ENCODE data around the gene HCN2.

The HCN2 gene

GRCh38 chr19:658059-658839 lies 68.6 kb downstream of the HCN2 start:
- H3K27me3 ChIP-seq, result no peaks in the 10 kb centered on the region
- H3K4me2 ChIP-seq, result peak overlapping the region in 4 of 11 experiments; percentile 10 to 100 (median 98); a peak in 6 of 22 replicates
- no peak overlapping the region for H3K4me3 ChIP-seq
- H3K27ac ChIP-seq, result peak overlapping the region in 1 of 11 experiments; percentile 98; a peak in 2 of 22 replicates
- H3K9ac ChIP-seq, result peak overlapping the region; percentile 11 to 99 (median 94); a peak in 17 of 22 replicates
- peaks cover 89 to 97% (median 96%) of the 10 kb centered on the region in 11 experiments for H4K20me1 ChIP-seq
- peaks cover 23 to 55% (median 48%) of the 10 kb centered on the region in 10 experiments for H3K4me1 ChIP-seq
- TF ChIP-seq Cebpa-rat (IDR thresholded peaks at IDR 0.05), result no peak
- peaks cover 37 to 79% (median 59%) of the 10 kb centered on the region in 11 experiments for H3K36me3 ChIP-seq
- H3K9me3 ChIP-seq (replicated peaks in 1 of 11), result no peaks in the 10 kb centered on the region

GRCh38 chr19:658916-659839 lies 69.5 kb downstream of the HCN2 start:
- peak overlapping the region in 1 of 10 experiments; percentile 19; a peak in 1 of 20 replicates for H3K4me3 ChIP-seq
- no peaks in the 10 kb centered on the region for H3K27me3 ChIP-seq
- peaks cover 80 to 88% (median 87%) of the 10 kb centered on the region in 11 experiments for H4K20me1 ChIP-seq
- peaks cover 28 to 70% (median 50%) of the 10 kb centered on the region in 11 experiments for H3K36me3 ChIP-seq
- TF ChIP-seq Cebpa-rat (IDR thresholded peaks at IDR 0.05), result no peak
- peak overlapping the region in 6 of 11 experiments; percentile 21 to 98 (median 68); a peak in 11 of 22 replicates for H3K27ac ChIP-seq
- peaks cover 32 to 64% (median 57%) of the 10 kb centered on the region in 10 experiments for H3K4me1 ChIP-seq
- H3K9me3 ChIP-seq (replicated peaks in 1 of 11), result no peaks in the 10 kb centered on the region
- peak overlapping the region; percentile 33 to 99 (median 98); a peak in 15 of 22 replicates for H3K9ac ChIP-seq
- peak overlapping the region; percentile 93 to 100 (median 99); a peak in 21 of 22 replicates for H3K4me2 ChIP-seq

GRCh38 chr19:660793-661426 lies 71.2 kb downstream of the HCN2 start:
- H3K36me3 ChIP-seq, result peaks cover 28 to 52% (median 35%) of the 10 kb centered on the region in 11 experiments; a peak in 21 of 22 replicates
- H4K20me1 ChIP-seq, result peaks cover 62 to 71% (median 70%) of the 10 kb centered on the region in 11 experiments
- H3K4me2 ChIP-seq, result peak overlapping the region; percentile 93 to 100 (median 99)
- H3K9ac ChIP-seq, result peak overlapping the region; percentile 91 to 99 (median 98)
- peak overlapping the region; percentile 90 to 100 (median 100) for H3K4me3 ChIP-seq
- no peak for TF ChIP-seq Cebpa-rat (IDR thresholded peaks at IDR 0.05)
- H3K27me3 ChIP-seq, result no peaks in the 10 kb centered on the region
- H3K4me1 ChIP-seq, result peaks cover 44 to 81% (median 68%) of the 10 kb centered on the region in 10 experiments
- H3K9me3 ChIP-seq (replicated peaks in 1 of 11), result no peaks in the 10 kb centered on the region
- H3K27ac ChIP-seq, result peak overlapping the region; percentile 72 to 98 (median 95); a peak in 21 of 22 replicates

GRCh38 chr19:661427-662196 lies 71.9 kb downstream of the HCN2 start:
- no peak for TF ChIP-seq Cebpa-rat (IDR thresholded peaks at IDR 0.05)
- peak overlapping the region; percentile 91 to 99 (median 98) for H3K9ac ChIP-seq
- no peaks in the 10 kb centered on the region for H3K27me3 ChIP-seq
- peaks cover 55 to 64% (median 63%) of the 10 kb centered on the region in 11 experiments for H4K20me1 ChIP-seq
- peaks cover 22 to 46% (median 30%) of the 10 kb centered on the region in 11 experiments; a peak in 21 of 22 replicates for H3K36me3 ChIP-seq
- H3K9me3 ChIP-seq (replicated peaks in 1 of 11), result peaks cover 0 to 2% (median under 1%) of the 10 kb centered on the region in 11 experiments; a peak in 8 of 22 replicates
- H3K4me1 ChIP-seq, result peaks cover 44 to 78% (median 64%) of the 10 kb centered on the region in 10 experiments
- H3K4me3 ChIP-seq, result peak overlapping the region; percentile 90 to 100 (median 100)
- H3K4me2 ChIP-seq, result peak overlapping the region; percentile 93 to 100 (median 99)
- peak overlapping the region; percentile 72 to 98 (median 95); a peak in 21 of 22 replicates for H3K27ac ChIP-seq

GRCh38 chr19:662207-662961 lies 72.7 kb downstream of the HCN2 start:
- Histone ChIP-seq H4K20me1 (peaks cover 47 to 56% (median 55%) of the 10 kb centered on the region in 11 experiments), H3K36me3 (peaks cover 15 to 38% (median 22%) of the 10 kb centered on the region in 11 experiments; a peak in 21 of 22 replicates)

GRCh38 chr19:662962-663681 lies 73.4 kb downstream of the HCN2 start, which contains the start of gene RNF126:
TSS of gene RNF126 (minus strand) at chr19:663214. CDS start at chr19:663121, 93 bp downstream.
- peaks cover 8 to 31% (median 15%) of the 10 kb centered on the region in 11 experiments; a peak in 21 of 22 replicates for H3K36me3 ChIP-seq
- TF ChIP-seq Cebpa-rat (IDR thresholded peaks at IDR 0.05), result no peak
- peaks cover 44 to 64% (median 59%) of the 10 kb centered on the region in 10 experiments for H3K4me1 ChIP-seq
- H3K4me2 ChIP-seq, result peak within 1 kb of the TSS; percentile 94 to 100 (median 99)
- H3K27ac ChIP-seq, result peak within 1 kb of the TSS; percentile 72 to 98 (median 95)
- peaks cover 40 to 49% (median 48%) of the 10 kb centered on the region in 11 experiments for H4K20me1 ChIP-seq
- H3K27me3 ChIP-seq, result no peaks in the 10 kb centered on the region
- H3K4me3 ChIP-seq, result peak within 1 kb of the TSS; percentile 90 to 100 (median 100)
- H3K9me3 ChIP-seq (replicated peaks in 1 of 11), result peaks cover 0 to 17% (median 12%) of the 10 kb centered on the region in 11 experiments; a peak in 15 of 22 replicates
- H3K9ac ChIP-seq, result peak within 1 kb of the TSS; percentile 91 to 99 (median 98)

More at GRCh38 chr19:662207-662961, 72.7 kb downstream of the HCN2 start:
- Histone ChIP-seq H3K27me3 (no peaks in the 10 kb centered on the region), H3K27ac (peak overlapping the region; percentile 72 to 98 (median 95)), H3K9me3 (replicated peaks in 1 of 11) (peaks cover 0 to 10% (median 8%) of the 10 kb centered on the region in 11 experiments; a peak in 15 of 22 replicates), H3K4me3 (peak overlapping the region; percentile 90 to 100 (median 100)), H3K9ac (peak overlapping the region; percentile 91 to 99 (median 98)), H3K4me2 (peak overlapping the region; percentile 93 to 100 (median 99)), H3K4me1 (peaks cover 44 to 70% (median 61%) of the 10 kb centered on the region in 10 experiments)
- no peak for TF ChIP-seq Cebpa-rat (IDR thresholded peaks at IDR 0.05)
